SK-N-SH (cell line): ENCODE measurements around the gene GPN2. TPM values are rescaled to one million over a fixed set of nuclear protein-coding genes. Genes with fewer than 3 reads are reported as not detected.

Experiments used
- CTCF ChIA-PET: fragments of 300-600, 350-600 bp; formaldehyde crosslinking; extraction: SDS; loops from one replicate; lab custom pipeline; 2021; lab: Yijun Ruan, JAX
- POLR2A ChIA-PET: fragments of 350-600 bp; sonication (Branson Sonifier 250); formaldehyde crosslinking; extraction: SDS; loops from one replicate; lab custom pipeline; 2020; ENCODE audit warnings: antibody characterized with exemption, inconsistent platforms; lab: Yijun Ruan, JAX
- DNase-seq: peaks from one replicate; pipeline ENCODE4 v3.0.0; 2012
- H2AFZ ChIP-seq: fragments of 200-600 bp; sonication (generic); 2 replicates; pipeline ENCODE4 v1.8.1; 2016; ENCODE audit warnings: antibody characterized with exemption, mild to moderate bottlenecking, low read depth
- H3F3A ChIP-seq: fragments of 200-600 bp; sonication (generic); replicated peaks from 2 replicates; pipeline ENCODE3; 2016; ENCODE audit warnings: antibody characterized with exemption, mild to moderate bottlenecking; ENCODE audit not compliant: insufficient read depth
- H3K27ac ChIP-seq, 2 experiments: fragments of 200-500 bp in 1 of 2; fragments of 200-600 bp in 1 of 2; sonication (Bioruptor generic) in 1 of 2; sonication (generic), shearing (Covaris generic) in 1 of 2; 2 replicates each; pipeline versions ENCODE4 v1.5.1 to v1.6.1; 2014 to 2016; ENCODE audit warnings: low read depth in 2 of 2, inconsistent platforms in 1 of 2, low read length in 1 of 2, mild to moderate bottlenecking in 1 of 2, mixed read lengths in 1 of 2
- H3K27me3 ChIP-seq: fragments of 200-600 bp; sonication (generic), shearing (Covaris generic); 2 replicates; pipeline ENCODE4 v1.6.1; 2016; ENCODE audit warnings: mixed run types; ENCODE audit not compliant: insufficient read depth
- H3K36me3 ChIP-seq, 2 experiments: fragments of 200-500 bp in 1 of 2; fragments of 200-600 bp in 1 of 2; sonication (Bioruptor generic) in 1 of 2; sonication (generic) in 1 of 2; replicated peaks in 1 of 2; 2 replicates each; pipeline versions ENCODE3 to v1.5.1; 2014 to 2016; ENCODE audit warnings: low read length in 1 of 2, mild to moderate bottlenecking in 1 of 2; ENCODE audit not compliant: insufficient read depth in 2 of 2, control insufficient read depth in 1 of 2
- H3K4me1 ChIP-seq, 2 experiments: fragments of 200-500 bp in 1 of 2; fragments of 200-600 bp in 1 of 2; sonication (Bioruptor generic) in 1 of 2; sonication (generic), shearing (Covaris generic) in 1 of 2; 2 replicates each; pipeline versions ENCODE4 v1.5.1 to v1.6.1; 2014 to 2016; ENCODE audit warnings: low read depth in 1 of 2, low read length in 1 of 2, mixed run types in 1 of 2; ENCODE audit not compliant: insufficient read depth in 2 of 2, control insufficient read depth in 1 of 2
- H3K4me2 ChIP-seq: fragments of 200-600 bp; sonication (generic), shearing (Covaris generic); 2 replicates; pipeline ENCODE4 v1.6.1; 2017; ENCODE audit warnings: mixed run types
- H3K4me3 ChIP-seq, 2 experiments: fragments of 200-500 bp in 1 of 2; fragments of 200-600 bp in 1 of 2; sonication (Bioruptor generic) in 1 of 2; sonication (generic), shearing (Covaris generic) in 1 of 2; 2 replicates each; pipeline versions ENCODE4 v1.5.1 to v1.8.1; 2014 to 2016; ENCODE audit warnings: low read depth in 2 of 2, inconsistent platforms in 1 of 2, low read length in 1 of 2, mild to moderate bottlenecking in 1 of 2, mixed read lengths in 1 of 2, moderate library complexity in 1 of 2
- H3K79me2 ChIP-seq: fragments of 200-600 bp; sonication (generic); 2 replicates; pipeline ENCODE4 v1.8.1; 2017; ENCODE audit warnings: mild to moderate bottlenecking; ENCODE audit not compliant: insufficient read depth
- H3K9ac ChIP-seq: fragments of 200-600 bp; sonication (generic); 2 replicates; pipeline ENCODE4 v1.6.1; 2017; ENCODE audit warnings: mixed run types
- H3K9me2 ChIP-seq: fragments of 200-600 bp; sonication (generic); 2 replicates; pipeline ENCODE4 v1.6.1; 2017; ENCODE audit warnings: mixed run types
- H3K9me3 ChIP-seq: fragments of 200-600 bp; sonication (generic); 2 replicates; pipeline ENCODE4 v1.6.1; 2017; ENCODE audit warnings: mixed run types, mild to moderate bottlenecking, moderate library complexity
- H4K20me1 ChIP-seq: fragments of 200-600 bp; sonication (generic); 2 replicates; pipeline ENCODE4 v1.6.1; 2017; ENCODE audit warnings: mild to moderate bottlenecking, mixed run types; ENCODE audit not compliant: insufficient read depth
- CTCF ChIP-seq: fragments of 200-600 bp; sonication (generic); IDR thresholded peaks from 2 replicates; pipeline ENCODE4 v1.6.1; 2017; ENCODE audit warnings: antibody characterized with exemption, mild to moderate bottlenecking, moderate library complexity
- ELF1 ChIP-seq: IDR thresholded peaks from 2 replicates; pipeline ENCODE4 v1.4.0; 2012
- MAX ChIP-seq: IDR thresholded peaks from 2 replicates; pipeline ENCODE4 v1.4.0; 2012; ENCODE audit warnings: low read depth
- NFIC ChIP-seq: IDR thresholded peaks from 2 replicates; pipeline ENCODE4 v1.4.0; 2012; ENCODE audit warnings: borderline replicate concordance
- NRF1 ChIP-seq: IDR thresholded peaks from 2 replicates; pipeline ENCODE4 v1.6.1; 2012; ENCODE audit warnings: low read depth, mild to moderate bottlenecking, low read length
- REST ChIP-seq: IDR thresholded peaks from 2 replicates; pipeline ENCODE4 v1.6.1; 2012; ENCODE audit warnings: mild to moderate bottlenecking, low read depth, low read length, moderate library complexity
- RFX5 ChIP-seq: IDR thresholded peaks from 2 replicates; pipeline ENCODE4 v1.6.1; 2012; ENCODE audit warnings: mild to moderate bottlenecking, improper control_type of control experiment, low read length
- SIN3A ChIP-seq: IDR thresholded peaks from 2 replicates; pipeline ENCODE4 v1.6.1; 2012; ENCODE audit warnings: low read depth, mild to moderate bottlenecking, low read length, moderate library complexity, borderline replicate concordance
- USF1 ChIP-seq: IDR thresholded peaks from 2 replicates; pipeline ENCODE4 v1.4.0; 2012; ENCODE audit warnings: low read depth, borderline replicate concordance
- WGBS: methylation state at CpG from one replicate; pipeline ENCODE4 v1.1.6; 2017; ENCODE audit warnings: low lambda C conversion rate; 5-methylcytosine and 5-hydroxymethylcytosine counted together
- polyA plus RNA-seq, 3 experiments: library from polyadenylated mRNA; depleted of rRNA; stranded (reverse); fragments of >200 nt; gene quantifications; 2 replicates each; pipeline ENCODE4 v1.2.3, GENCODE V29; 2012

GPN2 gene
- polyA plus RNA-seq, 1 of the 3 experiments (the other 2 are of a cell fraction), result 24.0 TPM

- H3K4me1 ChIP-seq, result no peaks in the 10 kb centered on the region
- H3K9me2 ChIP-seq, result no peaks in the 10 kb centered on the region
- H4K20me1 ChIP-seq, result no peaks in the 10 kb centered on the region
- H3K9ac ChIP-seq, result no peak overlapping the region
- ChIA-PET POLR2A (no interaction called here), CTCF (interaction anchor here (0.8 kb wide), 1 partner anchor 19 kb away, joined by 4 read pairs; no protein-coding TSS in a partner anchor)
- H3K4me2 ChIP-seq, result no peak overlapping the region
- peaks cover 17 to 21% of the 10 kb centered on the region in 2 experiments for H3K36me3 ChIP-seq
- H2AFZ ChIP-seq, result no peak overlapping the region
- H3K9me3 ChIP-seq, result no peaks in the 10 kb centered on the region
- H3K27me3 ChIP-seq, result no peaks in the 10 kb centered on the region
- no peak overlapping the region for H3K27ac ChIP-seq
- H3K79me2 ChIP-seq, result peaks cover 13% of the 10 kb centered on the region; the same call in 1 of the 2 replicates
- WGBS, result 90% methylated on average over 6 of the region's 6 CpGs
- H3F3A ChIP-seq, result peaks cover 9% of the 10 kb centered on the region
- DNase-seq, result no peak
- H3K4me3 ChIP-seq, result no peak overlapping the region
- TF ChIP-seq SIN3A (no peak), ELF1 (no peak), REST (no peak), RFX5 (no peak), USF1 (no peak)
Observed at GRCh38 chr1:26839779-26840178, 50.3 kb downstream of the GPN2 start.

GRCh38 chr1:26839339-26839722 is 50.8 kb downstream of the GPN2 start:
- WGBS, result 100% methylated on average over 1 of the region's 1 CpG
- ChIA-PET CTCF (interaction anchor here (0.8 to 1.1 kb wide), 2 partner anchors 19 to 48 kb away, joined by 4 to 5 read pairs; no protein-coding TSS in a partner anchor), POLR2A (no interaction called here)

More at GRCh38 chr1:26839339-26839722, 50.8 kb downstream of the GPN2 start:
- Histone ChIP-seq H3K9me2 (no peaks in the 10 kb centered on the region), H3K79me2 (peaks cover 9% of the 10 kb centered on the region; the same call in 1 of the 2 replicates), H3K4me2 (no peak overlapping the region), H3K4me1 (no peaks in the 10 kb centered on the region), H3K36me3 (peaks cover 21 to 24% of the 10 kb centered on the region in 2 experiments), H3K4me3 (no peak overlapping the region), H4K20me1 (no peaks in the 10 kb centered on the region), H2AFZ (no peak overlapping the region), H3K27me3 (no peaks in the 10 kb centered on the region), H3K27ac (no peak overlapping the region), H3F3A (peaks cover 5% of the 10 kb centered on the region), H3K9me3 (no peaks in the 10 kb centered on the region), H3K9ac (no peak overlapping the region)
- no peak for DNase-seq
- TF ChIP-seq NRF1 (no peak), NFIC (no peak), MAX (no peak), CTCF (no peak)
